Skeletal muscle tissue (tissue), 4 donors: ENCODE results near the gene SERTAD1. TPM values are rescaled to one million over a fixed set of nuclear protein-coding genes. Genes with fewer than 3 reads are reported as not detected.
A peak's percentile ranks its signal among the peaks of the same experiment; 100 is the strongest.
"Not testable (repeated sequence)": the region's sequence is repeated elsewhere in the genome, so short reads cannot be mapped to it uniquely, and the experiment has no call there.

ENCODE experiments used
- H3K27ac ChIP-seq: one replicate; pipeline ENCODE4 v1.7.0; 2013; ENCODE audit warnings: mild to moderate bottlenecking, low read depth, low read length, inconsistent platforms
- H3K27me3 ChIP-seq, 3 donors: one replicate each; pipeline ENCODE4 v1.7.0; 2013; ENCODE audit warnings: low read length in 3 of 3; ENCODE audit not compliant: control insufficient read depth in 3 of 3, insufficient read depth in 3 of 3
- H3K36me3 ChIP-seq, 3 donors: one replicate each; pipeline ENCODE4 v1.7.0; 2013; ENCODE audit warnings: low read length in 3 of 3; ENCODE audit not compliant: control insufficient read depth in 3 of 3, insufficient read depth in 3 of 3
- H3K4me1 ChIP-seq, 3 donors: one replicate each; pipeline ENCODE4 v1.7.0; 2013; ENCODE audit warnings: low read length in 3 of 3, mild to moderate bottlenecking in 3 of 3; ENCODE audit not compliant: control insufficient read depth in 3 of 3, insufficient read depth in 3 of 3
- H3K4me3 ChIP-seq, 3 donors: one replicate each; pipeline ENCODE4 v1.7.0; 2013; ENCODE audit warnings: low read length in 3 of 3
- H3K9ac ChIP-seq, 3 donors: one replicate each; pipeline ENCODE4 v1.7.0; 2013; ENCODE audit warnings: low read length in 3 of 3, mild to moderate bottlenecking in 3 of 3, moderate library complexity in 2 of 3, low read depth in 1 of 3
- H3K9me3 ChIP-seq, 3 donors: one replicate each; pipeline ENCODE4 v1.7.0; 2013; ENCODE audit warnings: low read length in 3 of 3; ENCODE audit not compliant: control insufficient read depth in 3 of 3
- total RNA-seq: library from RNA; depleted of rRNA; stranded (reverse); fragments of >200 nt; gene quantifications from one replicate; pipeline ENCODE4 v1.2.3, GENCODE V29; 2014
- donor health status: Osteomylitis.

SERTAD1 gene
- total RNA-seq, 1 donor from 2014 or later, result 19.8 TPM

GRCh38 chr19:40442328-40443130 is 16.7 kb upstream of the SERTAD1 start:
- Histone ChIP-seq H3K27ac (peak overlapping the region; percentile 99), H3K36me3 (peaks cover 19 to 23% (median 20%) of the 10 kb centered on the region in 3 donors), H3K9ac (peak overlapping the region; percentile 45 to 82 (median 81)), H3K4me3 (peak overlapping the region; percentile 65 to 81 (median 71)), H3K27me3 (no peaks in the 10 kb centered on the region), H3K4me1 (peaks cover 19 to 29% (median 20%) of the 10 kb centered on the region in 3 donors), H3K9me3 (no peaks in the 10 kb centered on the region)

GRCh38 chr19:40441719-40442253 is 16.0 kb upstream of the SERTAD1 start:
- Histone ChIP-seq H3K9me3 (no peaks in the 10 kb centered on the region), H3K36me3 (peaks cover 17 to 22% (median 19%) of the 10 kb centered on the region in 3 donors), H3K4me3 (peak overlapping the region in 1 of 3 donors; percentile 71), H3K27ac (peak overlapping the region; percentile 99), H3K4me1 (peaks cover 19 to 29% (median 20%) of the 10 kb centered on the region in 3 donors), H3K9ac (peak overlapping the region in 2 of 3 donors; percentile 81 to 82), H3K27me3 (no peaks in the 10 kb centered on the region)

- Histone ChIP-seq H3K9ac (no peak overlapping the region), H3K27me3 (no peaks in the 10 kb centered on the region), H3K27ac (no peak overlapping the region), H3K4me3 (no peak overlapping the region), H3K36me3 (peaks cover 16 to 22% (median 19%) of the 10 kb centered on the region in 3 donors), H3K9me3 (no peaks in the 10 kb centered on the region), H3K4me1 (peaks cover 19 to 33% (median 20%) of the 10 kb centered on the region in 3 donors)
Measured at GRCh38 chr19:40438284-40438683, 12.5 kb upstream of the SERTAD1 start.

GRCh38 chr19:40433391-40434216 is 7.8 kb upstream of the SERTAD1 start:
- Histone ChIP-seq H3K9me3 (no peaks in the 10 kb centered on the region), H3K27me3 (no peaks in the 10 kb centered on the region), H3K27ac (peak overlapping the region; percentile 94), H3K36me3 (no peaks in the 10 kb centered on the region), H3K9ac (peak overlapping the region; percentile 86 to 99 (median 90)), H3K4me3 (peak overlapping the region; percentile 80 to 84 (median 83)), H3K4me1 (peaks cover 10 to 14% (median 11%) of the 10 kb centered on the region in 3 donors)

GRCh38 chr19:40432760-40433159 is 7.0 kb upstream of the SERTAD1 start:
- peak overlapping the region; percentile 80 to 84 (median 83) for H3K4me3 ChIP-seq
- H3K27me3 ChIP-seq, H3K36me3 ChIP-seq, H3K9me3 ChIP-seq: not testable (repeated sequence)
- peak overlapping the region; percentile 86 to 99 (median 90) for H3K9ac ChIP-seq
- H3K4me1 ChIP-seq, result peaks cover 10 to 14% (median 11%) of the 10 kb centered on the region in 3 donors
- H3K27ac ChIP-seq, result peak overlapping the region; percentile 94

GRCh38 chr19:40431698-40432097 is 5.9 kb upstream of the SERTAD1 start:
- Histone ChIP-seq H3K4me3 (no peak overlapping the region), H3K9ac (no peak overlapping the region), H3K4me1 (peaks cover 10 to 14% (median 11%) of the 10 kb centered on the region in 3 donors), H3K9me3 (no peaks in the 10 kb centered on the region), H3K36me3 (no peaks in the 10 kb centered on the region), H3K27ac (no peak overlapping the region), H3K27me3 (no peaks in the 10 kb centered on the region)

GRCh38 chr19:40430242-40430641 is 4.5 kb upstream of the SERTAD1 start:
- H3K9me3 ChIP-seq, H3K9ac ChIP-seq, H3K27me3 ChIP-seq, H3K4me3 ChIP-seq, H3K27ac ChIP-seq, H3K36me3 ChIP-seq: not testable (repeated sequence)
- peaks cover 10 to 16% (median 16%) of the 10 kb centered on the region in 3 donors for H3K4me1 ChIP-seq

GRCh38 chr19:40428197-40428596 is 2.4 kb upstream of the SERTAD1 start:
- not testable (repeated sequence) for H3K4me3 ChIP-seq

GRCh38 chr19:40424637-40425449 is 949 bp downstream of the SERTAD1 start:
- Histone ChIP-seq H3K27ac (peak overlapping the region; percentile 99), H3K9me3 (no peaks in the 10 kb centered on the region), H3K4me1 (peaks cover 24 to 34% (median 30%) of the 10 kb centered on the region in 3 donors), H3K27me3 (no peaks in the 10 kb centered on the region), H3K9ac (peak overlapping the region; percentile 93 to 94 (median 94)), H3K4me3 (peak overlapping the region; percentile 78 to 95 (median 88)), H3K36me3 (peaks cover 11 to 13% (median 11%) of the 10 kb centered on the region in 3 donors)

More at GRCh38 chr19:40428197-40428596, 2.4 kb upstream of the SERTAD1 start:
- H3K4me1 ChIP-seq, result peaks cover 13 to 22% (median 18%) of the 10 kb centered on the region in 3 donors
- H3K9ac ChIP-seq, H3K36me3 ChIP-seq, H3K27me3 ChIP-seq, H3K9me3 ChIP-seq, H3K27ac ChIP-seq: not testable (repeated sequence)
